ENCODE data around the gene AK5. TPM values are rescaled to one million over a fixed set of nuclear protein-coding genes. Genes with fewer than 3 reads are reported as not detected.
A peak's percentile ranks its signal among the peaks of the same experiment; 100 is the strongest.

AK5 gene
- total RNA-seq, 1 experiment from 2014 or later, result 3.8 TPM

- Histone ChIP-seq H3K9me3 (ENCODE audit: low read length) (no peaks in the 10 kb centered on the region), H3K4me2 (ENCODE audit: low read length) (no peak overlapping the region), H3K27me3 (ENCODE audit: low read length) (no peaks in the 10 kb centered on the region), H3F3A (ENCODE audit: low read length, unreplicated experiment) (no peaks in the 10 kb centered on the region), H3K4me3 (ENCODE audit: low read length) (no peak overlapping the region), H4K20me1 (ENCODE audit: low read length) (no peaks in the 10 kb centered on the region), H3K4me1 (ENCODE audit: insufficient read depth, low read length) (0 out of 2 replicates have a peak, but pooled peaks cover 6% of the 10 kb centered on the region), H3K27ac (ENCODE audit: low read length) (no peak overlapping the region), H3K9ac (ENCODE audit: low read length) (no peak overlapping the region), H3K79me2 (ENCODE audit: low read length) (no peaks in the 10 kb centered on the region), H3K36me3 (ENCODE audit: low read depth, low read length) (no peaks in the 10 kb centered on the region), H3K9me2 (replicated peaks; ENCODE audit: low read length) (no peaks in the 10 kb centered on the region), H2AFZ (ENCODE audit: low read length) (no peak overlapping the region)
- intact Hi-C loops (cut with micrococcal nuclease), result no loop called here
- CTCF ChIA-PET, result no interaction called here
- POLR2A ChIA-PET (ENCODE audit: unreplicated experiment), result no interaction called here
- DNase-seq (peak; percentile 38), ATAC-seq (peak; percentile 95)
- BruUV-seq (replicated peaks), result no TSS peak
- TF ChIP-seq EZH2phosphoT487 (IDR thresholded peaks at IDR 0.05; ENCODE audit: borderline replicate concordance, low read length), result no peak
- TF ChIP-seq CTCF (conservative IDR thresholded peaks at IDR 0.05; ENCODE audit: low read depth, low read length), result no peak
- TF ChIP-seq EZH2 (IDR thresholded peaks at IDR 0.05; ENCODE audit: low read length, unreplicated experiment), result no peak
Observed at GRCh38 chr1:77263708-77264107, 18.1 kb upstream of the AK5 start.

DNA sequence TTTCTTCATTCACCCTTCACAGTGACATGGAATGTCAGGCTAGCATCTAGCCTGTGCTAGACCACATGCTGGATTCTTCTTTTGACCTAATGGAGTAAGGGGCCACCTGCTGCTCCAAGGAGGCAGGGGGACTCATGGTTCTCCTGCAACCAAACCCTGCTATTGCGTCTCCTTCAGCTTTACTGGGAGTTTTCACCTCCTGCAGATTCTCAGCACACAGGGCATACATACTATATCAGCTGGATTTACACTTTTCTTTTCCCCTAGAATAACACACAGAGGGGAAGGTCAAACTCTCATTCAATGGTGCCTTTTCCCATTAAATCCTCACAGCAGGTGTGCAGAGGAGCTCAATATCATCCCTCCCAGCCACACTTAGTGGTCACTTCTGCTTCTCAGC, 16.6 kb upstream of the AK5 start:
- TF ChIP-seq CTCF (conservative IDR thresholded peaks at IDR 0.05; ENCODE audit: low read depth, low read length), result no peak
- TF ChIP-seq EZH2 (IDR thresholded peaks at IDR 0.05; ENCODE audit: low read length, unreplicated experiment), result no peak
- TF ChIP-seq EZH2phosphoT487 (IDR thresholded peaks at IDR 0.05; ENCODE audit: borderline replicate concordance, low read length), result no peak
- ATAC-seq (no peak), DNase-seq (no peak)
- no peak overlapping the region for H3K9ac ChIP-seq (ENCODE audit: low read length)
- H3K9me2 ChIP-seq (replicated peaks; ENCODE audit: low read length), result no peaks in the 10 kb centered on the region
- no peaks in the 10 kb centered on the region for H3F3A ChIP-seq (ENCODE audit: low read length, unreplicated experiment)
- ChIA-PET POLR2A (ENCODE audit: unreplicated experiment) (no interaction called here), CTCF (no interaction called here)
- no TSS peak for BruUV-seq (replicated peaks)
- H4K20me1 ChIP-seq (ENCODE audit: low read length), result no peaks in the 10 kb centered on the region
- no peaks in the 10 kb centered on the region for H3K36me3 ChIP-seq (ENCODE audit: low read depth, low read length)
- no peak overlapping the region for H3K4me3 ChIP-seq (ENCODE audit: low read length)
- H3K79me2 ChIP-seq (ENCODE audit: low read length), result no peaks in the 10 kb centered on the region
- no peak overlapping the region for H2AFZ ChIP-seq (ENCODE audit: low read length)
- H3K4me2 ChIP-seq (ENCODE audit: low read length), result no peak overlapping the region
- 0 out of 2 replicates have a peak, but pooled peaks cover 6% of the 10 kb centered on the region for H3K4me1 ChIP-seq (ENCODE audit: insufficient read depth, low read length)
- no peak overlapping the region for H3K27ac ChIP-seq (ENCODE audit: low read length)
- intact Hi-C loops (cut with micrococcal nuclease), result no loop called here
- H3K9me3 ChIP-seq (ENCODE audit: low read length), result no peaks in the 10 kb centered on the region
- H3K27me3 ChIP-seq (ENCODE audit: low read length), result no peaks in the 10 kb centered on the region

GRCh38 chr1:77267035-77267434, 14.8 kb upstream of the AK5 start:
- Histone ChIP-seq H3K4me3 (ENCODE audit: low read length) (no peak overlapping the region), H3F3A (ENCODE audit: low read length, unreplicated experiment) (no peaks in the 10 kb centered on the region), H3K36me3 (ENCODE audit: low read depth, low read length) (no peaks in the 10 kb centered on the region), H3K79me2 (ENCODE audit: low read length) (no peaks in the 10 kb centered on the region), H3K9me3 (ENCODE audit: low read length) (no peaks in the 10 kb centered on the region), H2AFZ (ENCODE audit: low read length) (no peak overlapping the region), H3K9me2 (replicated peaks; ENCODE audit: low read length) (no peaks in the 10 kb centered on the region), H3K4me2 (ENCODE audit: low read length) (no peak overlapping the region), H3K9ac (ENCODE audit: low read length) (no peak overlapping the region), H3K27ac (ENCODE audit: low read length) (no peak overlapping the region), H4K20me1 (ENCODE audit: low read length) (no peaks in the 10 kb centered on the region), H3K4me1 (ENCODE audit: insufficient read depth, low read length) (0 out of 2 replicates have a peak, but pooled peaks cover 6% of the 10 kb centered on the region), H3K27me3 (ENCODE audit: low read length) (no peaks in the 10 kb centered on the region)
- intact Hi-C loops (cut with micrococcal nuclease), result no loop called here
- no peak for DNase-seq
- POLR2A ChIA-PET (ENCODE audit: unreplicated experiment), result no interaction called here
- no TSS peak for BruUV-seq (replicated peaks)
- no peak for ATAC-seq
- TF ChIP-seq EZH2phosphoT487 (IDR thresholded peaks at IDR 0.05; ENCODE audit: borderline replicate concordance, low read length), result no peak
- no peak for TF ChIP-seq EZH2 (IDR thresholded peaks at IDR 0.05; ENCODE audit: low read length, unreplicated experiment)
- no peak for TF ChIP-seq CTCF (conservative IDR thresholded peaks at IDR 0.05; ENCODE audit: low read depth, low read length)
- CTCF ChIA-PET, result no interaction called here
